ENCODE data around the gene BZW1.

BZW1 gene

DNA sequence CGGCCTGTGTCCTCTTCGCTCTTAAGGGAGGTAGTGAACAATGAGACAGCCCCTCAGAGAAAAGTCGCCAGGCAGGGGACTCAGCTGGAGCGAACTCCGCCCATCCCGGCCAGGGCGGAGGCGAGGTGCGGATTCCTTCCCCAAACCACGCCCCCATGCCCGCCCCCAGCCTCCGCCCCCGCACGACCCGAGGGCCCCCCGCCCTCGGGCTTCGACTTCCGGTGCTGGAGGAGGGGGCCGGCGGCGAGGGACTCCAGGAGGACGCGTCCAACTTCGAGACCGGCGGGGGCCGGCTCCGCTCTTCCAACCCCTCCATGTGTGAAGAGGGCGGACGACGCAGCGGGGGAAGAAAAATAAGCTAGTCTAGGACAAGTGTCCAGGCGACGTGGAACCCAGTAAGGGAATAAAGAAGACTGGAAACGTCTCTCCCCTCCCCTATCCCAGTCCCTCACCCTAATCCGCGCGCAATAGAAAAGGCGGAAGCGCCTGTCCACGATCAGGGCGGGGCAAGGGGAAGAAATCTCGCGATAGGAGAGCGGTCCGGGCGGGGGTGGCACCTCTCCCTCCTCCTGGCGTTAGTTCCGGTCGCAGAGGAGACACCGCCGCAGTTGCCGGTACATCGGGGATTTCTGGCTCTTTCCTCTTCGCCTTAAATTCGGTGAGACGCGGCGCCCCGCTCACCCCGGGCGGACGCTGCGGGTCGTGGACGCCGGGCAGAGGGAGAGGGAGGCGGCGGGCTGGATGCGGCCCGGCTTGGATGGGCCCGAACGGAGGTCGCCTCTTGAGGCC, at the start of gene BZW1:
Gene BZW1, plus strand, starts transcription at position 578 of the 789 bp plus-strand sequence. CDS start 1,308 bp downstream, outside the sequence.
- in situ Hi-C loops (cut with MboI; ENCODE audit: low sequenced_read_pairs): no loop called here

DNA sequence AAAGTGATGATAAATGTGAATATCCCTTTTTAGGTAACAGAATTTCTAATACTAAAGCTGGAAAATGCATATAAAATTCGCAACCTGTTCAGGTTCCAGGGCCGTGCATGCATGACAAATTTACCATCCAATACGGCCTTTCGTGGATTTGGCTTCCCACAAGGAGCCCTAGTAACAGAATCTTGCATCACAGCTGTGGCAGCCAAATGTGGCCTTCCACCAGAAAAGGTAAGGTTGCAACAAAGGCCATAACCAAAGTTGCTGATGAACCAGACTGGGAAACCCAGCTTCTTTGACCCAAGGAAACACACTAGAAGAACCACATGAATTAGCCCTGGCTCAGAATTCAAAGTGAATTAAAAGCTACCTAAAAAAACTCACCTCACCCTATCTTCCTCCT, 49.6 kb upstream of the BZW1 start:
- in situ Hi-C loops (cut with MboI; ENCODE audit: low sequenced_read_pairs): no loop called here

DNA sequence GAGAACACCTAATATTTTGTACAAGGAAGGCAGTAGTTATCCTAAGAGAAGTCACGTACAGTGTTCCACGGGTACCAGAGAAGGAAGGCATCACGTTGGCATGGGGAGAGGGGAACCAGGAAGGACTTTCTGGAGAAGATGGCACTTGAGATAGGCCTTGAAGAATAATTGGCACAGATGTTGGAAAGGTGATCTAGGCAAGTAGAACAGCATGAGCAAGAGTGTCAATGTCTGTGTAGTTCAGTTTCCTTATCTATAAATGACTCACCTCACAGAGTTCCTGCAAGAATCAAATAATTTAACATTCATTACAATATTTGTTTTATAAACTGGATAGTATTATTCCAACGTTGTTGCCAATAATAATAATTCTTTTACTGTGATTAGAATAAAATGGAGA, 48.3 kb upstream of the BZW1 start:
- in situ Hi-C loops (cut with MboI; ENCODE audit: low sequenced_read_pairs): no loop called here

DNA sequence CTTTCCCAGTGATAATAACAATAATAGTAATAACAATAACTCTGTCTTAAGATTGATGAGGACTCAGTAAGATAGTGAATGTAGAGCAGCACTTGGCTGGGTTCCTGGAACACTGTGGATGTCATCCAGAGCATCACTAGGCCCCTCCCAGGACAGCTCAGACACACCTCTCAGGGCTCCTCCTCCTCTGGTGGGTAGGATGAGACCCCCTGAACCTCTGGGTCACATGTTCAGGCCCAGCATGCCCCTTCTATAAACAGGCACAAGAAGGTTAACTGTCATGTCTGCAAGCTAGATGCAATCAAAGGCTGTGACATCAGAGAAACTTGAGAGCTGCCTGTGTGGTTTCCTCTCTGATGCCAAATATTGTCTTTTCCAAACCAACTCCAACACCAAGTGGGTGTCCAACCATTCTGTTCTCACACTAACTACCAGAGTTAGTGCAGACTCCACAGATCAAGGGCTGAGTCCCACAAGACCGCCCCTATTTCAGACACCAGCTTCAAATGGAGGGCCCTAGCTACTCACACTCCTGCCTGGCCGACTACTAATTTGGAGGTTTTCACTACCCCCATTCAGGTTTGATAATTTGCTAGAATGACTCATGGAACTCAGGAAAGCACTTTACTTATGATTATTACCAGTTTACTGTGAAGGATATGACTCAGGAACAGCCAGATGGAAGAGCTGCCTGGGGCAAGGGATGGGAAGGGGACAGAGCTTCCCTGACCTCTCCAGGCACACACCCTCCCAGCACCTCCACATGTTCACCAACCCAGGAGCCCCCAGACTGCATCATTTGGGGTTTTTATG, 46.4 kb upstream of the BZW1 start:
- in situ Hi-C loops (cut with MboI; ENCODE audit: low sequenced_read_pairs): no loop called here

DNA sequence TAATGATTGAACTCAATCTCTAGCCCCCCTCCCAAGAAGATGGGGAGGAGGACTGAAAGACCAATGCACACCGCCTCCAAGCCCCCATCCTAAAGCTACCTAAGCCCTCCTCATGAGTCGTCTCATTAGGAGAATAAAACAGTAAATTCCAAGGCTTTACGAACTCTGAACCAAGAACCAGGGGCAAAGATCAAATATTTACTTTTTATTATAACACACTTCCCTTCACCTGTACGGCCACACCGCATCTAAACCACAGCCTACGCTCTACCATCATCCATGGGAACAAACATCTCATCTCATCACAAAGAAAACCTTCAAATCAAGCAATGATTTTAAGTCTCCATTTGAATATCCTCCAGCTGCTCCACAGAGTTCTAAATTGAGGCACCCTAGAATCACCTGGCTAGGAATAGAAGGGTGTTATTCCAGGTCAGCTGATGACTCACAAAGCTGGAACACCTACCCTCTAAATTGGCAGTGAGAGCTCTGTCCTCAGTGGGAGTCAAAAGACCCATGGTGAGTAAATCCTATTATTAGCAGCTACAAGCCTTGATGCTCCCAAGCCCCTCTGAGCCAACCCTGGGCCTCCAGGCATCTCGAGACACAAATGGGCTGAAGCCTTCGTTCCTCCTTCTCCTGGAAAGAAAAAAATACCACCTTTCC, 45.6 kb upstream of the BZW1 start:
- in situ Hi-C loops (cut with MboI; ENCODE audit: low sequenced_read_pairs): no loop called here

DNA sequence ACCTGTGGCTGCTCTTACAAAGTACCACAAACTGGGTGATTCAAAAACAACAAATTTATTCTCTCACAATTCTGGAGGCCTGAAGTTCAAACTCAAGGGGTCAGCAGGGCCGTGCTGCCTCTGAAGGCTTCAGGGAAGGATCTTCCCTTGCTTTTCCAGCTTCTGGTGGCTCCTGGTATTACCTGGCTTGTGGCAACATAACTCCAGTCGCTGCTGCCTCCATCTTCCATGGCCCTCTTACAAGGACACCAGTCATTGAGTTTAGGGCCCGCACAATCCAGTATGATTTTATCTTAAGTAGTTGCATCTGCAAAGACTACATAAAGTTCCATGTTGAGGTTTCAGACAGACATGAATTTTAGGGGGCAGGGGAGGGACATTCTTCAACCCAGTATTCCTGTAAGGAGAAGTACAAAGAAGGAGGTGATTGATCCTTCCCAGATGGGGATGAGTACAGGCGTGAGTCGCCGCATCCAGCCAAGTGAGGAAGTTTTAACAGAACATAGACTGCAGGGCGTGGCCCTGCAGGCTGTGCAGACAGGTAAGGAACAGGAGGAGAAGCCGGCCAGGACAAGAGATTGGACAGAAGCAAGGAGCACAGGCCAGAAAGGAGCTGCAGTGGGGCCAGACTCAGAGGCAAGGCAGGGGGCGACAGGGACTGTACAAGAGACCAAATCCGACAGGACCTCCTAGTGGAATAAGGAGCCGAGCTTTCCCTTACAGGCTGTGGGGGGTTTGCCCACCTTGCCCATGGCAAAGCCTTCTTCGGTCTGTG, 44.4 kb upstream of the BZW1 start:
- in situ Hi-C loops (cut with MboI; ENCODE audit: low sequenced_read_pairs): no loop called here

DNA sequence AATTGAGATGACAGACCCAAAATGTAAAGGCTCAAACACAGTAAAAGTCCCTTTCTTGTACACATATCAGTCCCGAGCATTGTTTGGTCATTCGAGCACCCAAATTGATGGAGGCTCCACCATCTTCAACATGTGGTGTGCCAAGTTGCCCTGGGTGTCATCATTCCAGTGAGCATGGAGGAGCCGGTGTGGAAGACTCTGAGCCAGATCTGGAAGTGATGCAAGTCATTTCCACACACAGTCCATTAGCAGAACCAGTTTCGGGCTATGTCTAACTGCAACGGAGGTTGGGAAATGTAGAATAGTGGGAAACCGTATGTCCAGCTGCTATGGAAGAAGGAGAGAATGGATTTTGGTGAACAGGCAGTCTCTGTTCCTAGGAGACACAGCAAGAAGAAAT, 40.9 kb upstream of the BZW1 start:
- in situ Hi-C loops (cut with MboI; ENCODE audit: low sequenced_read_pairs): no loop called here

DNA sequence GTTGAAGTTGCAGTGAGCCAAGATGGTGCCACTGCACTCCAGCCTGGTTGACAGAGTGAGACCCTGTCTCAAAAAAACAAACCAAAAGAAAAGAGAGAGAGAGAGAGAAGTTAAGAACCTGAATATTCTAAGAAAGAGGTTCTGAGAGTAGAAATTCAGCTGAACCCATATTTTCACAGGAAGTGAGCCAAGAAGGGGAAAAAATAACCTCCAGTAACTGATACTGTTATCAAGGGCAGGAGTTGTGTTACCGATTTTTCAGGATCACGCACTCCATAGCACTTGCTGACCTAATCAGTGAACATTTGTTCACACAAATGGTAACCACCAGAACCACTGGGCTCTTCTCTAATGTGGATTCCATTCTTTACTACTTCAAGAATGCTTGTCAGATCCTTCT, 39.1 kb upstream of the BZW1 start:
- in situ Hi-C loops (cut with MboI; ENCODE audit: low sequenced_read_pairs): no loop called here

DNA sequence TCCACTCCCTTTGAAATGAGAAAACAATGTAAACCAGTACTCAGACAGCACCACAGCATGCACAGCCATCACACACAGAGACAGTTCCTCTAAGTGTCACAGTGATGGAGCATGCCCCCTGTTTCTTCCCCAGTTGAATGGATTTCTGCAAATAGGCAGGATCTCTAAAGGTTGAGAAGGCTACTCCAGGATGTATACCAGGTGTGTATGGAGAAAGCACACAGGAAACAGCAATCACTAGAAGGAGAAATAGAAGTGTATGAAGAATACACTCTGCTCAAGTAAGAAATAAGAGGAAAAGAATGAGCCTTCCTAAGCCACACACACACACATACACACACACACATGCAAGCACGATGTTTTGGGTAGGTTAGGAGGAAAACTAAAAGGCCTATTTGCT, 38.6 kb upstream of the BZW1 start:
- in situ Hi-C loops (cut with MboI; ENCODE audit: low sequenced_read_pairs): no loop called here

DNA sequence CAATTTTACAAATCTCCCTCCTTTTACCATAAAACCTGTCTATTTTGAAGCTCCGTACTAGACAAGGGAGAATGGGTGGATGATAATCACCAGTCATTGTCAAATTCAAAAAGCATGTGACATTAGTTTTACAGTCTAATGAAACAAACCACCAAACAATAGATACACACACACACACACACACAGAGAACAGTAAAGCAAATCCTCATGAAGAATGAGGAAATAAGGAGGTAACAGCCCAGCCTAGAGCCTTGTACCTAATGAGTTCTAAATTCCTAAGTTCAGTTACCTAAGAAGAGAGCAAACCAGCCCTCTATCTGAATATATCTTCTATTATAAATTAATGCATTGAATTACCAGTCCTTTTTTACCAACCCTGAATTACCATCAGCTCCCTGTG, 36.8 kb upstream of the BZW1 start:
- in situ Hi-C loops (cut with MboI; ENCODE audit: low sequenced_read_pairs): no loop called here

DNA sequence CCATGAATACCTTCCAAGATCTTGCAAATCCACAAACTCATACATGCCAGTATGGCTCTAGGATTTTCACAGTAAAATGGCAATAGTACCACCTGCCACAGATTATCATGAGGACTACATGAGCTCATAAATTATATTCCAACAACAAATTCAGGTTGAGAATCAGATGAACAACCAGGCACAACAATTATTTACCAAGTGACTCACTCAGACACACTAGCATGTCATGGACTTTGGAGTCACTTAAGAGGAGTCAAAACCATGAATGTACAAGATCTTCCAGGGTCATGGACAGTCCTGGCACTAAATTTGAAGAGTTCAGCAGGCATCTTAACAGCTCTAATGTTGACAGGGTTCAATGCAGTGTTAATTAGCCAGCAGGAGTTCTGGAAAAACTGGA, 34.4 kb upstream of the BZW1 start:
- in situ Hi-C loops (cut with MboI; ENCODE audit: low sequenced_read_pairs): no loop called here

DNA sequence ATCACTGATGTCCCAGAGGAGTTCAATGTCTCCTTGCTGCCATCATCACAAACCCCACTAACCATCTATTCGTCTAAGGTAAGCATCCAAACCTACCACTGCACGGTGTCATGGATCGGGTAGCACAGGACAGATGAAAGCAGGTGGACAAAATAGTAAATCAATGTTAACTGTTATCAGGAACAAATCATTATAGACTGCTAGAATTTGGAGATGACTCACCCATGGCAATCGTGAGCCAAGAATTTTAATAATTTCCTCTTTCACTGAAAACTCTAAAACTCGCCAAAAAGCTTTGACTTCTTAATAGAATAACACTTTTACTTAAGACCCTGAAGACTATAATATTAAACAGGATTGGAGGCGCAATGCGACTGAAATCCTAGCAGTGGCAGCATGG, 33.7 kb upstream of the BZW1 start:
- in situ Hi-C loops (cut with MboI; ENCODE audit: low sequenced_read_pairs): no loop called here

DNA sequence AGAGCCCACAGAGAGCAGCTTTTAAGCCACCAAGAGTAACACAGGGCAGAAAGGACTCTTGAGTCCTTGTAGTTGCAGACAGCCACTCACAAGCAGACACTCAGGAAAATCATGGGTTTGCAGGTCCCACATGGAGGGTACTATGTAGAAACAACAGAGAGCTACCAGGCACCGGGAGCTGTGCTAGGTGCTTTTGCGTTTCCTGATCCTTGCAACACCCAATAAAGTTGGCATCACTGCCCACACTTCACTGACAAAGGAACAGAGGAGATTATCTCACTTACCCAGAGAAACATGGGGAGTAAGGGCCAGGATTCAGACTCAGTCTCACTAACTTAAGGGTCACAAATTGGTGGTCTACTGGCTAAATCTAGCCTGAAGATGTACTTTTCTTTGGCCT, 32.5 kb upstream of the BZW1 start:
- in situ Hi-C loops (cut with MboI; ENCODE audit: low sequenced_read_pairs): no loop called here

DNA sequence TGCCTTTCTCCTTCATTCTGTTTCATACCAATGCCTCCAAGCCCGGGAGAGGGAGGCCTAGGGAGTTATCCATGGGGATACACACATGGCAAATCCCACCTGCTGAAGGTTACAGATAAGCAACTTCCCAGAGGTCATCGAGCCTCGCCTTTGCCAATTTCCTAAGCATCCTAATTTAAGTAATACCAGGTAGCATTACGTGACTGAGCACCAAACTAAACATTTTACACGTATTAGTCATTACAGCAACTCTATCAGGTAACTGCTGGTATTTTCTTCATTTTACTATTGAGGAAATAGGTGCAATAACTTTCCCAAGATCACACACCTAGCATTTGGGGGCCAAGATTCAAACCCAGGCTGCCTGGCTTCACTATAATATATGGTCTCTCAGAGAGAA, 30.1 kb upstream of the BZW1 start:
- in situ Hi-C loops (cut with MboI; ENCODE audit: low sequenced_read_pairs): no loop called here

DNA sequence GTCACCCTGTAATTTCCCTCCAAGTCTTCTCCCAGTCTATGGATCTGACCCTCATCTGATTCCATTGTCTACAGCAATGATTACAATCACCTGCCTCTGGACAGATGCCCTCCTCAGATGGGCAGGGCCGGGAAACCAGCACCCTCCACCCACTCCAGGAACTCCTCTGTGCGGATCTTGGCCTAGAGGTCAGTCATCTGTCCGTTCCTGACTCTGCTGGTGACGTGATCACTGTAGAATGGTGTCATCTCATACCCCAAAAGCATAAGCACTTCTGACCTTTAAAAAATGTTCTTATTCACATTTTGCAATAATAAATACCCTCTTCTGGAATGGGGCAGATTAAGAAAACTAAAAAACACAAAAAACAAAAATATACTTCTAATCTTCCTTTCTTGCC, 29.5 kb upstream of the BZW1 start:
- in situ Hi-C loops (cut with MboI; ENCODE audit: low sequenced_read_pairs): no loop called here

DNA sequence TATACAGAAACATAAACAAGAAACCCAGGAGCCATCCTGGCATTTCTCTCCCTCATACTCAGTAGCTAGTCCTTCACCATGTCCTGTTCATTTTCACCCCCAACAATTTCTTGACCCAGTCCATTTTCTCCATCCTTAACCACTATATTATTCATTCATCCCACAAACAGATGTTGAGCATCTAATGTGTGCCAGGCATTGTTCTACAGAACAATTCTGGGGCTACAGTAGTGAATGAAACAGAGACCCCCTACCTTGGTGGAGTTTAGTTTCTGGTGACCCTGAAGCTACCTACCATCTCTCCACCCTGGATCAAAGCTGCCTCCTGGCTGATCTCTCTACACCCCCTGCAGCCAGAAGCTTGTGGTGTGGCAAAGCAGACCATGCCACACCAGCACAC, 27.5 kb upstream of the BZW1 start:
- in situ Hi-C loops (cut with MboI; ENCODE audit: low sequenced_read_pairs): no loop called here

DNA sequence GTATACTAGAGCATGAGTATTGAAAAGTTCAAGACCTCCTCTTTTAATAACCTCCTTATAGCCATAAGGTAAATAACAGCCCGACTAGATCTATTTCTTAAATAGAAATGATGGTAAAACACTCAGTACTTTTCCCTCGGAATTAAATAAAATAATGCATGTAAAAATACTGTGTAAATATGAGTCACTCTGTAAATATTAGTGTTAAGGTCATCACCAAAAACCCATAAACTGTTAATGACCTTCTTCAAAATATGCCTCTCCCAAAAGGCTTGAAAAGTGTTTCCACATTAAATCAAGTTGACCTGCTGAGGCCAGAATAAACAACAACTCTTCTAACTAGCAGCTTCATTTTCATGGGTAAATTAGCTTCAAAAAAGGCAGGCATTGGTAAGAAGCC, 25.3 kb upstream of the BZW1 start:
- in situ Hi-C loops (cut with MboI; ENCODE audit: low sequenced_read_pairs): no loop called here

DNA sequence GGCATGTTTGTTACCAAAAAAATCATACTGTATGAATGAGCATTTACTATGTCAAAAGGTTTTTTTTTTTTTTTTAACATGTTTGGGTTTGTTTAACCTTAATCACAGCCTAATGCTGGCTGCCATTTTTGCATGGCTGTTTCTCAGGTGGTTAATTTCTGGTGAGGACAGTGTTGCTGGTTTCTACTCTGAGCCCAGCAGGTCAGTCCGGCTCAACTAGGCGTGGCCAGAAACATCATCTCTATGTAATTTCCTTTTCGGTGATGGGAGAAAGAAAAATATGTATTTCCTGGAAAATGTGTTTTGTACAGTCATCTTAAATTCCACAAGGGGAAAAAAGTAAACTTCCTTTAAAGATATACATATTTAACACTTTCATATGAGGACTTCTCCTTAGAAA, 24.9 kb upstream of the BZW1 start:
- in situ Hi-C loops (cut with MboI; ENCODE audit: low sequenced_read_pairs): no loop called here

DNA sequence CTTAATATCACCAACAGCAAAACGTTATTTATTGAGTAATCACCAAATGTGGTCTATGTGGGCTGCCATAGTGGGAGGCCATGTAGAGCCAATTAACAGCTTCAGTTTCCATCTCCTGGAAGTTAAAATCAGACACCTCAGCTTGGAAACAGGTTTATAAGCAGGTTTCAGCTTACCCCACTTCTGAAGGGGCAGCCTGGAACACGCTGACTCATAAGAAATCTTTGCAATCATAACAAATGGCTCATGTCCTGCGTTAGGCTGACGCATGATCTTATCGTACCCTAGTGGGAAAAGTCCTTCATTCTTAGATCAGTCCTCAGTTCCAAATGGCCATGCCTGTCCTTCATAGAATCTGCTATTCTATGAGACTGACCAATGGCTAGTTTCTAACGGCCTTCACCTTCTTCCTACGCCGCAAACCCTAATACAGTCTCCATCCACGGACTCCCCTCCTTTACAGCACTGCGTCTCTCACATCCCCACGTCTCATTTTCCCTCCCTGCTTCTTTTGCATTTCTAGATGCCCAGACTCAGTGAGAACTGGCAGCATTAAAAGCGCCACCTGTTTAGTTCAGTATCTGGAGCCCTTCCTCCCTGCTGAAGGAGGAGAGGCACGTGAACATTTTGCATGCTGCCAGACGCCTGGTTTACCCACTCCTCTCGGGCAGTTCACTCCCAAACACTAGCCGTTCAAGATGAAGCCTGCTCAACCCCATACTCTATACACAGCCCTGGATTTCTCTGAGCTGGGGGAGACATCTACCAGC, 24.2 kb upstream of the BZW1 start:
- in situ Hi-C loops (cut with MboI; ENCODE audit: low sequenced_read_pairs): no loop called here

DNA sequence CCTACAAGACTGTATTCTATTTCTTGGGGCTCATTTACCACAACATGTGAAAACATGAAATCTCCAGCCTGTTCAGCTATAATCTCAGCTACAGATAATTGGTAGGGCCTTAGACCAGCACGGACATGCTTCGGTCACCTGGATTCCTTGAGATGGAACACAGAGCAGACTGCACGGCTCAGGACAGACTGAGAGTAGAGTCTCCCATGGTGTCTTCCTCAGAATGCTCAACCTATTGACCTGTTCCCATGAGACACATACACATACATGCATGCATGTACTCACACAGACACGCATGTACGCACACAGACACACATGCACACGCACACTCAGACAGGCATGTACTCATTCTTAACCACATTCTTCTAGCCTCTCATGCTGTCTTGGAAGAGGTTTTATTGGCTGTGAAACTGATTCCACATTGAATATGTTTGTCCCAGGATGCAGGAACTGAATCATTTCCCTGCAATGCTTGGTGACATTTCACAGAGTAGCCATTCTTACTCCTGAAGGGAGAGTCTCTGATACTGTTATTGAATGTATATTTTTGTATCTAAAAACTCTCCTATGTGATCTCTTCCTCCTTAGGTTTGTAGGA, 23.5 kb upstream of the BZW1 start:
- in situ Hi-C loops (cut with MboI; ENCODE audit: low sequenced_read_pairs): no loop called here

Measured in HL-60/S4 treated with retinoic acid at 250 ng/mL for 4 days and 3 days (cell line).